IPS-NIHi11 (cell line): ENCODE measurements around the gene GSTO1.
"Not testable (repeated sequence)": the region's sequence is repeated elsewhere in the genome, so short reads cannot be mapped to it uniquely, and the experiment has no call there.

Experiments
- DNase-seq: peaks from one replicate; pipeline ENCODE4 v3.0.0; 2012; ENCODE audit warnings: mixed read lengths, low spot score

GSTO1 gene

GRCh38 chr10:104254493-104255310 is at the start of gene GSTO1:
Gene GSTO1, plus strand, starts transcription at chr10:104254892. Its CDS starts 37 bp downstream, at chr10:104254929.
- peak; percentile 84 for DNase-seq

- DNase-seq: no peak
Observed at GRCh38 chr10:104208730-104209129, 46.0 kb upstream of the GSTO1 start.

DNA sequence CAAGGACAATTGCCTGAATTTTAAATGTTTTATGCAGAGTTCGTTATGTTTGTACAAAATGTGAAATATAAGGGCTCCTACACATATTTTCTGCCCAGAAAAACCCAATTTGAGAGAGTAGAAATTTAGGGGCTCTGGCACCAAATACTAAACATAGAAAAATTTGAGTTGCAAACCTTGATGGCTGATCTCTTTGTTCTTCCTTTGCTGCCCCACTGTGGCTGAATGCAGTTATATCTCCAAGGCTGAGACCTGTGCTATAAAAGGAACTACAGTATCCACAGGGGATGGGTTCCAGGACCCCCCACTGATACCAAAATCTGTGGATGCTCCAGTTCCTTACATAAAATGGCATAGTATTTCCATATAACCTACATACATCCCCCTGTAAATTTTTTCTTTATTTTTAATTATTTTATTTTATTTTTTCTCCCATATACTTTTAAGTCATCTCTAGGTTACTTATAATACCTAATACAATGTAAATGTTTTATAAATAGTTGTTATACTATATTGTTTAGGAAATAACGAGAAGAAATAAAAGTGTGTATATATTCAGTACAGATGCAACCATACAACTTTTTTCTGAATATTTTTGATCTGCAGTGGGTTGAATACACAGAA is 45.0 kb upstream of the GSTO1 start:
- peak; percentile 70 for DNase-seq

DNA sequence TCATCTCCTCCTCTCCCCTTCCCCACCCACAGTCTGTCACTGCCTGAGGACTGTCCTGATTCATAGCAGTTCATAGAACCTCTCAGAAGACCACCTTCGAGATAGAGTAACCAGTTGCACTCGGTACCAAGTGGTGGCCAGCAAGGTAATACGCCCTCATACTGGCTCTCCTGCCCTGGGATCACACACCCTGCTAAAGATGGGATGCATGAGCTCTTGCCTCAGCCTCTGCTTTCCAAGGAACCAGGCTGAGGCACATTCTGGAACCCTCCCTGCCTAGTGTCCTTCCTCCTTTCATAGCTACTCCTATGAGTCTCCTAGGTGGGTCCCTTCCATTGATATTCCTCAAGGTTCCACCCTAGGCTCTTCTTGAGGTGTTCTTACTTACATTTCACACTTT is 38.1 kb upstream of the GSTO1 start:
- no peak for DNase-seq

DNA sequence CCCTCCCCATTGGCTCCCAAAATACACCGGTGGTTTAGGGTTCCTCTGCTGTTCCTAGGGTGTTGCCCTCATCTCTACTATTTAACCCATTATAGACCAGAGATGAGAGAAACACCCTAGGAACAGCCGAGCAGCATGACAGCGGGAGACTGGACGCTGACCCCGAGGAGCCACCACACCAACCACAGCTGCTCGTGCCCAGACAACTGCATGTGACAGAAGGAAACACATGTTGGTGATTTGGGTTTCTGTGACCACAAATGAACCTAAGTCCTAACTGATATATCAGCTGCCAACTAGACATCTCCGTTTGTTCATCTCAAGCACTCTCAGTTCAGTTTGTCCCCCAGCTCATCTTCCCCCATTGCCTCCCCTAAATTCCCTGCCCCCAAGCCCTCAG is 35.9 kb upstream of the GSTO1 start:
- no peak for DNase-seq

- no peak for DNase-seq
Observed at GRCh38 chr10:104220522-104220921, 34.2 kb upstream of the GSTO1 start.

DNA sequence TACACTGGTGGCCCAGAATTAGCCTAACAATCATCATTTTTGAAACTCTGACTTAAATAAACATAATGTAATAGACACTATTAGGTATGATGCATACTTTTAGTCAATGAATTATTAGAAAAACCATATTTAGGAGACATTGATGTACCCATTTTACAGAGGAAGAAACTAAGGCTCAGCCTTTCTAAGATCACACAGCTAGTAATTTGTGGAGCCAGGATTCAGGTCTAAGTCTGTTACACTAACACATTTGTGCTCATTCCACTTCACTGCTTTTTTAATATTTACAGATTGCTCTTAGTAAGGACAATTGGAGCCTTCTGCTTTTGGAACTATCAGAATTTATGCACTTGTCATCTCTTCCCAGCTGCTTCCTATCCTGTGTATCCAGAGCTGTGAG is 31.4 kb upstream of the GSTO1 start:
- no peak for DNase-seq

DNA sequence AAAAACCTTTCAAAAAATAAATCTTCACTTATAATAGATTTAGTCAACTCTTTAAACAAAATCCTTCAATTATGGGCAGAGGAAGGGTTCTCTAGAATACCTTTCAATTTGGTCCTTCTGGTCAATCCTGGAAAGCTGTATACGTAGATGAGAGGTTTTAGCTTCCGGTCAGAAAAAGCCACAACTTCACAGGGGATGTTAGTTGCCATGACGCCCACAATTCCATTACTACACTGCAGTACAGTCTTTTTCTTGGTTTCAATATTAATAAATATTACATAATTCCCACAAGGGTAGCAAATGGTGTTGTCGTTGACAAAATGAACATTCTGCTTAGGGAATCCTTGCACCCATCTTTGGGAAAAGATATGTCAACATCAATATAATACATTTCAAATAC is 24.2 kb upstream of the GSTO1 start:
- no peak for DNase-seq

GRCh38 chr10:104231784-104232612 is 22.7 kb upstream of the GSTO1 start, which contains the start of gene CFAP43:
Gene CFAP43, minus strand, starts transcription at chr10:104232364. Its CDS starts 118 bp downstream, at chr10:104232246.
- DNase-seq: peak; percentile 100

GRCh38 chr10:104232613-104233102 is 22.0 kb upstream of the GSTO1 start:
- DNase-seq: no peak

DNA sequence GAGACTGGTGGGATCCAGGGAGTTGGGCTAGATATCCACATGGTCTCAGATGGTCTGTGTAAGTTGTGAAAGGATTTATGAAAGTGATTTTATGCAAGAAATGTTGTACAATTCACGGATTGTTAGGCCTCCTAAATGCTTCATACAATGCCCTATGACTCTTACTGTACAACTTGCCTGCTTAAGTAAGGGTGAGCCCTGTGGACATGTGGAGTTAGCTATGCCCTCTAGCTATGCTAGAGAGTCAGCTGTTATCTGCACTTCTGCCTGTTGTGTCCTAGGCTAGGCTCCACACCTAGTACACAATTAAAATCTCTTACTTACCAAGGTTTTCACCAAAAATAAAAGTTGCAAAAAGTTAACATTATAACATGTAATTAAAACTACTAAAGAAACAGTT is 20.9 kb upstream of the GSTO1 start:
- DNase-seq: no peak

- DNase-seq: no peak
Observed at GRCh38 chr10:104234934-104235333, 19.8 kb upstream of the GSTO1 start.

DNA sequence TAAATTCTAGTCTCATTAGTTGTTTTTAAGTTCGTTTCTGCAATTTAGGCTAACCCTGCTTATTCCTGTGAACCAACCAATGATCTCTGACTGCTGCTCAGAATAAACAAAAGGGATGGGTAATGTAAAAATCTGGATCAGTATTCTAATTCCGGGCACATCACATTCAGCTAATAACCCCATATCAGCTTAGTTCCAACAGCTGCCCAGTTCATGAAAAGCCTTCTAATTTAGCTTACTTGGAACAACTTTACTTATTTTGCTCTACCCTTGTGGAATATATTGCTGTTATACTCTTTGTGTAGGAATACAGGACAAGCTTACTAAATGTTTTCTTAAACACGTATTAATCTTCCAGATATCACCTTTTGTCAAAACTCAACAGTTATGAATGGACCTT is 18.9 kb upstream of the GSTO1 start:
- DNase-seq: no peak

DNA sequence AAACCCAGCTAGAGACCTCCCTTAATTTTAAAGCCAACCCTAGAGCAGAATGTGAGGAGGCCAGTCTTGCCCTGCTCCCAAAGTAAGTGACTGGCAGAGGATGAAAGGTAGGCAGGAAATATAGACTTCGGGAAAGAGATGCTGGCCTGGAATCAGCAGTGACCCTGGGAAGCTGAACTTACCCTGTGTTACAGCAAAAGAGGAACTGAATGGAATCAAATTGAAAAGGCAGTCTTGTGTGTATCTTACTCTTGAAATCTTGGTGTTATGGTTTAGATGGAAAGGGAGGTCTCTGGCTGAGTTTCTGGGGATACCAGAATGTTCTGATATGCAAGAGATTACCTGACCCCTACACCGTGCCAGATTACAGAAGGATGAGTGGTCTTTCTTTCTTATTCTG is 14.6 kb upstream of the GSTO1 start:
- DNase-seq: no peak

GRCh38 chr10:104242545-104242944 is 12.1 kb upstream of the GSTO1 start:
- DNase-seq: no peak

DNA sequence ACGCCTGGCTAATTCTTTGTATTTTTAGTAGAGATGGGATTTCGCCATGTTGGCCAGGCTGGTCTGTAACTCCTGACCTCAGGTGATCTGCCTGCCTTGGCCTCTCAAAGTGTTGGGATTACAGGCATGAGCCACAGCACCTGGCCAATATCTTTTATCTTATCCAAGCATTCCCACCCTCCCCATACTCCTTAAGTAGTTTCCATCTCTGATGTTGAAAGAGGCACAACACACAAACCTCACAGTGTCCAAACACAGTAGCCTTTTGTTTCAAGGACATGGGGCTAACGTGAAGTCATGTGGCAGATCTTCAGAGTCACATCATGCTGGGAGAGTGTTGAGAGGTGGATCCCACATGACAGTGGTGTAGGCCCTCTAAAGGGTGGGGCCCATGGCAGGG is 11.7 kb upstream of the GSTO1 start:
- not testable (repeated sequence) for DNase-seq

DNA sequence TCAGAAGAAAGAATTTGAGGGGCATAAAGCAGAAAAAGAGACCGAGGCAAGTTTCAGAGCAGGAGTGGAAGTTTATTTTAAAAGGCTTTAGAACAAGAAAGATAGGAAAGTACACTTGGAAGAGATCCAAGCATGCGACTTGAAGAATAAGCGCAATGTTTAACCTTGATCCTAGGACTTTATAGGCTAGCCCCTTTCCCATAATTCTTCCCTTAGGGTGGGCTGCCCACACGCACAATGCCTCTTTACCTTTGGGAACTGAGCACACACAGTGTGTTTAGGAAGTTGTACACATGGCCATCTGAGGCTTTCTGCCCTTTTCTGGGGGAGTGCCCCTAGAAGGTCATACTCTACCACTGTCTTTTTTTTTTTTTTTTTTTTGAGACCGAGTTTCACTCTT is 11.2 kb upstream of the GSTO1 start:
- DNase-seq: no peak

DNA sequence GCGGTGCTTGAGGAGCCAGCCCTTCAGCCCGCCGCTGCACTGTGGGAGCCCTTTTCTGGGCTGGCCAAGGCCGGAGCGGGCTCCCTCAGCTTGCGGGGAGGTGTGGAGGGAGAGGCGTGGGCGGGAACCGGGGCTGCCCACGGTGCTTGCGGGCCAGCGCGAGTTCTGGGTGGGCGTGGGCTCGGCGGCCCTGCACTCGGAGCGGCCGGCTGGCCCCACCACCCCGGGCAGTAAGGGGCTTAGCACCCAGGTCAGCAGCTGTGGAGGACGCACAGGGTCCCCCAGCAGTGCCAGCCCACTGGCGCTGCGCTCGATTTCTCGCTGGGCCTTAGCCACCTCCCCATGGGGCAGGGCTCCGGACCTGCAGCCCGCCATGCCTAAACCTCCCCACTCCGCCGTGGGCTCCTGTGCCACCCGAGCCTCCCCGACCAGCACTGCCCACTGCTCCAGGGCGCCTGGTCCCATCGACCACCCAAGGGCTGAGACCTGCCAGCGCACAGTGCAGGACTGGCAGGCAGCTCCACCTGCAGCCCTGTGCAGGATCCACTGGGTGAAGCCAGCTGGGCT is 9.5 kb upstream of the GSTO1 start:
- no peak for DNase-seq

GRCh38 chr10:104246976-104247375 is 7.7 kb upstream of the GSTO1 start:
- DNase-seq: no peak

DNA sequence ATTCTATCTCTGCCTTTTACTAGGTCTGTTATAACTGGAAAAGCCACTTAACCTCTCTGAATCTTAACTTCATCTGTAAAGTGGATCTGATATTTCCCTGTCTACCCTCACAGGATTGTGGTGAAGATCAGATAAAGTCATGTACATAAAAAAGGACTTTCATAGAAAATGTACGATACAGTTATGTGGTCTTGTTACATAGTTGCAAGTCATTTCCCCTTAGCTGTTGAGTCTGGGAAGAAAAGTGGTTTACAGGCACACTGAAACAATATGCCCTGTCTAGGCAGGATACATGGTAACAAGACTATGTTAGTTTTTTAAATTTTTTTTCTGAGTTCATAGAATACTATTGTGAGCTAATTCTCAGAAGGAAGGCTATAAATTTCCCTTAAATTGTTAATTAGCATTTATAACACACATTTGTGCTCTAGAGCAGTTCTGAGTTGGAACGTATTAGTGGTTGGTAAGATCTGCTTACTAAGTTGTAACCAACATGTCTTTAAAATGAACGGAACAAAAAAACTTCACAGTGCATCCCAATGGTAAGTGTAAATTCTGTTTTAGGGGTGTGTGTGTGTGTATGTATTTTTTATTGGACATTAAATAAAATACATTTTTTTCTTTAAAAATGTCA is 7.1 kb upstream of the GSTO1 start:
- DNase-seq: no peak

DNA sequence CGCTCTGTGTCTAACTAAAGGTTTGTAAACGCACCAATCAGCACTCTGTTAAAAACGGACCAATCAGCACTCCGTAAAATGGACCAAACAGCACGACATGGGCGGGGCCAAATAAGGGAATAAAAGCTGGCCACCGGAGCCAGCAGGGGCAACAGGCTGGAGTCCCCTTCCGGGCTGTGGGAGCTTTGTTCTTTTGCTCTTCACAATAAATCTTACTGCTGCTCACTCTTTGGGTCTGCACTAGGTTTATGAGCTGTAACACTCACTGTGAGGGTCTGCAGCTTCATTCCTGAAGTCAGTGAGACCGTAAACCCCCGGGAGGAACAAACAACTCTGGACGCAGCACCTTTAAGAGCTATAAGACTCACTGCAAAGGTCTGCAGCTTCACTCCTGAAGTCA is 5.8 kb upstream of the GSTO1 start:
- DNase-seq: not testable (repeated sequence)

DNA sequence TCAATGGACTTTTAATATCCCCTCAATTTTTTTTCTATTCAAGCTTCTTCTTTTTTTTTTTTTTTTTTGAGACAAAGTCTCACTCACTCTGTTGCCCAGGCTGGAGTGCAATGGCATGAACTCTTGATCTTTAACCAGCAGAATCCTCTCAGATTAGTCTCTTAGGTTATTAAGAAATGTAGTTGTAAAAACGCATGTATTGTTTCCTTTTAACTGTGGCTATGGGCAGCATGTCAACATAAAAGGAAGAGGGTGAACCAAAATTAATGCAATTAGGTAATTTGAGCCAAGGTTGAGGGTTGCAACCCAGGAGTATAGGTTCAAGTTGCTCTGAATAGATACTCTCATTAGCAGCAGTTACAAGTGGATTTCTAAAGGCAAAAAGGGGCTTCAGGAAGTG is 4.3 kb upstream of the GSTO1 start:
- no peak for DNase-seq
